Measurements from ENCODE around the gene NAV2. TPM values are rescaled to one million over a fixed set of nuclear protein-coding genes. Genes with fewer than 3 reads are reported as not detected.

NAV2 gene
- total and polyA plus RNA-seq, 3 donors from 2014 or later, result 3.4 to 6.0 (median 3.9) TPM

DNA sequence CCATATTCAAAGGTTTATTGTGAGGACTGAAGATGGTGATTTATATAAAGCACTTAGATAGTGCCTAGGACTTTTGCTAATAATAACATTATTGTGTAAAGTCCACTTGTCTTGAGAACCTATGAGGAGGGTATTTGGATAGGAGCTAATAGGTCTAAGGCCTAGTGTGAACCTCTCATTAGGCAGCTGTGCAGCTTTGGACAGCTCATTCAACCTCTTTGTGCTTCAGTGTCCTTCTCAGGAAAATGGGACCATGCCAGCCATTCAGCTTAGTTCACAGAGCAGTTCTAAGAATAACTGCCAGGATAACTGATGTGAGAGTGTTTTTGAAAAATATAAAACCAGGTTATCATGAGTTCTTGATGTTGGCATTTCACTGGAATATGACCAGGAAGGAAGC is 56.2 kb downstream of the NAV2 start:
- TF ChIP-seq, protein P1, sequence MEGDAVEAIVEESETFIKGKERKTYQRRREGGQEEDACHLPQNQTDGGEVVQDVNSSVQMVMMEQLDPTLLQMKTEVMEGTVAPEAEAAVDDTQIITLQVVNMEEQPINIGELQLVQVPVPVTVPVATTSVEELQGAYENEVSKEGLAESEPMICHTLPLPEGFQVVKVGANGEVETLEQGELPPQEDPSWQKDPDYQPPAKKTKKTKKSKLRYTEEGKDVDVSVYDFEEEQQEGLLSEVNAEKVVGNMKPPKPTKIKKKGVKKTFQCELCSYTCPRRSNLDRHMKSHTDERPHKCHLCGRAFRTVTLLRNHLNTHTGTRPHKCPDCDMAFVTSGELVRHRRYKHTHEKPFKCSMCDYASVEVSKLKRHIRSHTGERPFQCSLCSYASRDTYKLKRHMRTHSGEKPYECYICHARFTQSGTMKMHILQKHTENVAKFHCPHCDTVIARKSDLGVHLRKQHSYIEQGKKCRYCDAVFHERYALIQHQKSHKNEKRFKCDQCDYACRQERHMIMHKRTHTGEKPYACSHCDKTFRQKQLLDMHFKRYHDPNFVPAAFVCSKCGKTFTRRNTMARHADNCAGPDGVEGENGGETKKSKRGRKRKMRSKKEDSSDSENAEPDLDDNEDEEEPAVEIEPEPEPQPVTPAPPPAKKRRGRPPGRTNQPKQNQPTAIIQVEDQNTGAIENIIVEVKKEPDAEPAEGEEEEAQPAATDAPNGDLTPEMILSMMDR (IDR thresholded peaks at IDR 0.05), result no peak
- TF ChIP-seq POLR2A (IDR thresholded peaks at IDR 0.05), result no peak
- Histone ChIP-seq H3K9me3 (no peaks in the 10 kb centered on the region), H3K27ac (no peak overlapping the region), H3K4me1 (no peaks in the 10 kb centered on the region), H3K4me3 (no peak overlapping the region), H3K27me3 (no peaks in the 10 kb centered on the region), H3K36me3 (ENCODE audit: low read depth, missing control alignments) (no peaks in the 10 kb centered on the region)
- intact Hi-C loops (cut with DNase I; ENCODE audit: low total_unique reads), result no loop called here
- DNase-seq, result no peak

DNA sequence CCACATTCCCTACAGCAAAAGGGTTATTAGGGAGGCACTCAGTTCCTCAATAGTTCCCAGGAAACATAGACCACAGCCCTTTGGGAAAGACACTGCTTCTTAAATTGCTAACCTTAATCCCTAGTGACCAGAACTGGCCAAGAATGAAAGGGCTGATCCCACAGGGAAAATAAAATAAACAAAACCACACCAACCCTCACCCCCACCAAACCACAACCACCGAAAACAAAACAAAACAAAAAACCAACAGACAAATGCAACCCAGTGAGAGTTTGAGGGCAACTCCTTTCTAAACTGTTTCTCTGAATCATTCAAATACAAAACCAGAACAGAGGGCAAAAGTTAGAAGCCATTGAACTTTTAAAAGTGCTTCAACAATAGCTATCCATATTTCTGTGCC is 57.2 kb downstream of the NAV2 start:
- Histone ChIP-seq H3K9me3 (no peaks in the 10 kb centered on the region), H3K4me1 (no peaks in the 10 kb centered on the region), H3K36me3 (ENCODE audit: low read depth, missing control alignments) (no peaks in the 10 kb centered on the region), H3K4me3 (no peak overlapping the region), H3K27ac (no peak overlapping the region), H3K27me3 (no peaks in the 10 kb centered on the region)
- DNase-seq, result no peak
- WGBS, 2 donors, result 67 to 97% methylated on average over 1 of the region's 1 CpG
- intact Hi-C loops (cut with DNase I; ENCODE audit: low total_unique reads), result no loop called here
- TF ChIP-seq, protein P1 (IDR thresholded peaks at IDR 0.05), result no peak
- no peak for TF ChIP-seq POLR2A (IDR thresholded peaks at IDR 0.05)

DNA sequence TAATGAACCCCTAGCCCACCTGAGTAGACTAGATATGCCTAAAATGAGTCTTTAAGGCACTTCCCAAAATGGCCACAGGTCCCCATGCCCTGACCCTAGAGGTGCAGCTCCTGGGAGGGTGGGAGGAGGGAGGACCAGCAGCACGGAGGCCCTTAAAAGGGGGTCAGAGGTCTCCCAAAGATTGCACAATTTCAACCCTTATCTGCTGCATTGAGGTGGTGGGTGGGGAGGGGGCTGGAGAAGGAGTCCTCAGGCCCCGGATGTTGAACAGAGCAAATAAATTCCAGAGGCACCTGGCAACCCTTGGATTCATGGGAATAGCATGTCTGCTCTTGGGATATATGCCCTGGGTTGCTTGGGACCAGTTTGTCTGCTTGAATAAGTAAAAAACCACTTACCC is 57.6 kb downstream of the NAV2 start:
- intact Hi-C loops (cut with DNase I; ENCODE audit: low total_unique reads), result no loop called here
- no peaks in the 10 kb centered on the region for H3K36me3 ChIP-seq (ENCODE audit: low read depth, missing control alignments)
- no peak overlapping the region for H3K4me3 ChIP-seq
- no peaks in the 10 kb centered on the region for H3K9me3 ChIP-seq
- no peaks in the 10 kb centered on the region for H3K4me1 ChIP-seq
- 62 to 66% methylated on average over 2 of the region's 2 CpGs for WGBS, 2 donors
- H3K27ac ChIP-seq, result no peak overlapping the region
- DNase-seq, result no peak
- no peaks in the 10 kb centered on the region for H3K27me3 ChIP-seq
- TF ChIP-seq POLR2A (IDR thresholded peaks at IDR 0.05), result no peak
- TF ChIP-seq, protein P1 (IDR thresholded peaks at IDR 0.05), result no peak

DNA sequence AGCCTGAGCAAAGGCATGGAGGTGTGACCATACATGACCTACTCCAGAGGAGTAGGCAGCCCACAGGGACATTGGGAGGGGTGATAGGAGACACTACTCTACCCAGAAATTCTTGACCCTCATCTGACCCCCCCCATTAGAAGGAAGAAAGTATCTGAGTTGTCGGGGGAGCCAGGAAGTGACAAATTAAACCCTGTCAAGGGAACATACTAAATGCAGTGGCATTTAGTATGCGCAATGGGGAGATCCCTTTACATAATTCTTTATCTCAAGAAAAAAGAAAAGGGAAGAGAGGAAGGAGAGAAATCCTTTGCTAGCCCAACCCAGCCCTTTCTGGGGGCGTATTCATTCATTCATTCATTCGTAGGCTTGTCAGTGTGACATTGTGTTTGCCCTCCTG is 58.8 kb downstream of the NAV2 start:
- no peaks in the 10 kb centered on the region for H3K9me3 ChIP-seq
- TF ChIP-seq POLR2A (IDR thresholded peaks at IDR 0.05), result no peak
- TF ChIP-seq, protein P1 (IDR thresholded peaks at IDR 0.05), result no peak
- H3K27me3 ChIP-seq, result no peaks in the 10 kb centered on the region
- H3K4me3 ChIP-seq, result no peak overlapping the region
- intact Hi-C loops (cut with DNase I; ENCODE audit: low total_unique reads), result no loop called here
- no peak for DNase-seq
- no peak overlapping the region for H3K27ac ChIP-seq
- WGBS, 2 donors, result 75 to 83% methylated on average over 4 of the region's 4 CpGs
- no peaks in the 10 kb centered on the region for H3K4me1 ChIP-seq
- H3K36me3 ChIP-seq (ENCODE audit: low read depth, missing control alignments), result no peaks in the 10 kb centered on the region

DNA sequence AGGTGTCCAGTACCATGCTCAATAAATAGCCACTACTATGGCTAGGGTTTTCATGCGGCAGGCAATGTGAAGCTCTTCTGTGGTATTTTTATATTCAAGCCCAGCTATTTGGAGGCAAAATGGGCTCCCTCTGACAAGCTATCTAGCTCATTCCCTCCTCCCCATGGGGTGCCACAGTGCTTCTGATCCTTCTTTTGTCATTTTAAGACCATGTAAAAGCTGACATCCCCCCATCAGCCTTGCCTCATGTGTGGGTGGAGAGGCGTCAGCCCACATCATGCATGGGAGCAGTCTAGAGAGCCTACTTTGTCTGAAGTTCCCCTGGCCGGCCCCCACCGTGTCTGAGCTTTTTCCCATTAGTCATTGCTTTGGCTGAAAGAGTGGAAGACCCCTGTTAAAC is 59.8 kb downstream of the NAV2 start:
- intact Hi-C loops (cut with DNase I; ENCODE audit: low total_unique reads), result no loop called here
- no peaks in the 10 kb centered on the region for H3K36me3 ChIP-seq (ENCODE audit: low read depth, missing control alignments)
- no peaks in the 10 kb centered on the region for H3K27me3 ChIP-seq
- no peak overlapping the region for H3K4me3 ChIP-seq
- DNase-seq, result no peak
- H3K9me3 ChIP-seq, result no peaks in the 10 kb centered on the region
- H3K4me1 ChIP-seq, result no peaks in the 10 kb centered on the region
- H3K27ac ChIP-seq, result no peak overlapping the region
- TF ChIP-seq, protein P1 (IDR thresholded peaks at IDR 0.05), result no peak
- no peak for TF ChIP-seq POLR2A (IDR thresholded peaks at IDR 0.05)
- WGBS, 2 donors, result 80 to 86% methylated on average over 4 of the region's 4 CpGs

Measured in testis (tissue), 3 donors.